AG09309 (cell line): ENCODE measurements around the gene LAMA5.
A peak's percentile ranks its signal among the peaks of the same experiment; 100 is the strongest.
"Not testable (repeated sequence)": the region's sequence is repeated elsewhere in the genome, so short reads cannot be mapped to it uniquely, and the experiment has no call there.

ENCODE experiments used
- DNase-seq: peaks from one replicate; pipeline ENCODE4 v3.0.0-alpha.2; 2010; ENCODE audit warnings: low read depth
- H3K4me3 ChIP-seq: 2 replicates; pipeline ENCODE4 v1.5.1; 2011; ENCODE audit warnings: mild to moderate bottlenecking, low read depth, low read length, moderate library complexity; ENCODE audit not compliant: control insufficient read depth
- CTCF ChIP-seq: IDR thresholded peaks from 2 replicates; pipeline ENCODE4 v1.5.1; 2011; ENCODE audit warnings: mild to moderate bottlenecking, low read depth, low read length, inconsistent platforms; ENCODE audit not compliant: insufficient read depth, control insufficient read depth; ENCODE audit errors: missing control alignments

Gene LAMA5

GRCh38 chr20:62377615-62378178 is 10.6 kb upstream of the LAMA5 start:
- DNase-seq = no peak
- no peak overlapping the region for H3K4me3 ChIP-seq
- TF ChIP-seq CTCF = no peak

DNA sequence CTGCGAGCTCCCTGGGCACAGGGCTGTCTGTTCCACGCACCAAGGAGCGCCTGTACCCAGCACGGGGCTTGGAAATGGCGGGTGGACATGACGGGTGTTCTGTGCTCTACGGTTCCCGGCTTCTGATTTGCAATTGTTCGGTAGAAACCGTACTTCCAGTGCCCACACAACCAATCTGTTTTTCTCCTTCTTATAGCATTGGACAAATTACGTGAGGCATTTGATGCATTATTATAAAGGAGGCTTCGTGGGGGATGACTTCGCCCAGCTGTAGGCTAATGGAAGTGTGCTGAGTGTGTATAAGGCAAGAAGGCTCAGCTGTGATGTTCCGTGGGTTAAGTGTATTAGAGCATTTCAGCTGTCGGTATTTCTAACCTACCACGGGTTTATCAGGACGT is 10.0 kb upstream of the LAMA5 start:
- DNase-seq = no peak
- no peak overlapping the region for H3K4me3 ChIP-seq
- TF ChIP-seq CTCF = no peak

GRCh38 chr20:62376112-62377063 is 9.3 kb upstream of the LAMA5 start:
- peak; percentile 60 for TF ChIP-seq CTCF
- DNase-seq = no peak
- no peak overlapping the region for H3K4me3 ChIP-seq

DNA sequence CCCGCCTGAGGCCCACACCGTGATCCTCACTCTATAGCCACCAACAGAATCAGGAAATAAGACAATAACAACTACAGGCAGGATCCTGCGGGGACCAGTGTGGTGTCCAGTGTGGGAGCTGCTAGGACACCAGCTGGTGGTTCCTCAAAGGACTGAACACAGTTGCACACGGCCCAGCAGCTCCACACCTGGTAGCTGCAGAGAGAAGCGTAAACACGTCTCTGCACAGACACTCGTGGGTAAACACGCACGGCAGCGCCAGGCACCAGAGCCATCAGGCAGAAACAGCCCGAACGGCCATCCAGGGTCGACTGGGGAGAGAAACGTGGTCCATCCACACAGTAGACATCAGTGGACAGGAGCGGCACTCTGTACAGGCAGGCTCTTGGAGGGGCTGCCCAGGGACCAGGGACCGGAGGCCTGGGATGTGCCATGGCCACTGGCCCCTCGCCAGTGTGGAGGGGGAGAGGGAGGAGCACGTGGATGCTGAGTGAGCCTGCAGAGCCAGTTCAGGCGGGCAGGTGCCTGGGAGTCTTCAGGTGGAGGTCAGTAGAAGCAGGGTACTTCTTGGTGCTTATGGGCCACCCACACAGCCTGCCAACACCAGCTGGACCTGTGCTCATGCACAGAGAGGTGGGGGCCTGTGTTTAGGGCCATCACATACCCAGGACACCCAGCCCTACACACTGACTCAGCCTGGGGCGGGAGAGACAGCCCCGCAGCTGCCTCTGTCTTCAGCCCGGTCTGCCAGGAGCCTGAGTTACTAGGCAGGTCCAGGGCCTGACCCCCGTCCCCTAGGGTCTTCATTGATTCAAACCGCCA is 7.4 kb upstream of the LAMA5 start:
- no peak for DNase-seq
- no peak for TF ChIP-seq CTCF
- no peak overlapping the region for H3K4me3 ChIP-seq

GRCh38 chr20:62373631-62374179 is 6.6 kb upstream of the LAMA5 start:
- not testable (repeated sequence) for H3K4me3 ChIP-seq, DNase-seq

- no peak for TF ChIP-seq CTCF
- no peak for DNase-seq
Observed at GRCh38 chr20:62372042-62372993, 5.2 kb upstream of the LAMA5 start.

More at GRCh38 chr20:62372042-62372993, 5.2 kb upstream of the LAMA5 start:
- H3K4me3 ChIP-seq = no peak overlapping the region
